Neural progenitor cell (in vitro differentiated cells): Measurements from ENCODE around the gene GARIN5A. TPM values are rescaled to one million over a fixed set of nuclear protein-coding genes. Genes with fewer than 3 reads are reported as not detected.

Experiments
- DNase-seq: peaks from one replicate; pipeline ENCODE4 v3.0.0-alpha.2; 2016; ENCODE audit warnings: low spot score
- H2AFZ ChIP-seq: fragments of 200-600 bp; sonication (generic); replicated peaks from 2 replicates; pipeline ENCODE4 v1.6.1; 2016; ENCODE audit warnings: antibody characterized with exemption
- H3F3A ChIP-seq: fragments of 200-600 bp; sonication (generic); 2 replicates; pipeline ENCODE4 v1.6.1; 2016; ENCODE audit warnings: antibody characterized with exemption, low read depth
- H3K27ac ChIP-seq: fragments of 200-600 bp; sonication (generic); 2 replicates; pipeline ENCODE4 v1.5.1; 2016; ENCODE audit warnings: mild to moderate bottlenecking
- H3K27me3 ChIP-seq: fragments of 200-600 bp; sonication (generic); 2 replicates; pipeline ENCODE4 v1.6.1; 2016; ENCODE audit warnings: mild to moderate bottlenecking, moderate library complexity
- H3K36me3 ChIP-seq: fragments of 200-600 bp; sonication (generic); 2 replicates; pipeline ENCODE4 v1.5.1; 2016
- H3K4me1 ChIP-seq: fragments of 200-600 bp; sonication (generic); 2 replicates; pipeline ENCODE4 v1.6.1; 2016; ENCODE audit warnings: mixed run types
- H3K4me2 ChIP-seq: fragments of 200-600 bp; sonication (generic); 2 replicates; pipeline ENCODE4 v1.6.1; 2016
- H3K4me3 ChIP-seq: fragments of 200-600 bp; sonication (generic); 2 replicates; pipeline ENCODE4 v1.5.1; 2016
- H3K79me2 ChIP-seq: fragments of 200-600 bp; sonication (generic); 2 replicates; pipeline ENCODE4 v1.6.1; 2016; ENCODE audit warnings: low read depth
- H3K9ac ChIP-seq: fragments of 200-600 bp; sonication (generic); 2 replicates; pipeline ENCODE4 v1.6.1; 2016
- H3K9me3 ChIP-seq: fragments of 200-600 bp; sonication (generic); 2 replicates; pipeline ENCODE4 v1.5.1; 2016; ENCODE audit warnings: low read depth
- H4K20me1 ChIP-seq: fragments of 200-600 bp; sonication (generic); 2 replicates; pipeline ENCODE4 v1.6.1; 2016; ENCODE audit warnings: low read depth
- H3K27ac Mint-ChIP-seq: 3 replicates; pipeline ENCODE4 v1.8.0; 2021; ENCODE audit warnings: mixed read lengths
- H3K27me3 Mint-ChIP-seq: 2 replicates; pipeline ENCODE4 v1.8.0; 2022; ENCODE audit warnings: low read depth, mild to moderate bottlenecking, inconsistent platforms, moderate library complexity, mixed read lengths; ENCODE audit not compliant: insufficient read depth
- H3K36me3 Mint-ChIP-seq: 3 replicates; pipeline ENCODE4 v1.8.0; 2021; ENCODE audit warnings: mixed read lengths
- H3K4me1 Mint-ChIP-seq: 3 replicates; pipeline ENCODE4 v1.8.0; 2021; ENCODE audit warnings: mixed read lengths
- H3K4me3 Mint-ChIP-seq: 3 replicates; pipeline ENCODE4 v1.8.0; 2021; ENCODE audit warnings: mild to moderate bottlenecking, moderate library complexity, mixed read lengths
- H3K9me3 Mint-ChIP-seq: 3 replicates; pipeline ENCODE4 v1.8.0; 2020; ENCODE audit warnings: mixed read lengths
- CTCF ChIP-seq: fragments of 200-600 bp; sonication (generic); IDR thresholded peaks from 2 replicates; pipeline ENCODE4 v1.5.1; 2017; ENCODE audit warnings: antibody characterized with exemption, mild to moderate bottlenecking
- EZH2 ChIP-seq: fragments of 200-600 bp; sonication (generic); IDR thresholded peaks from 2 replicates; pipeline ENCODE4 v1.6.1; 2017; ENCODE audit warnings: antibody characterized with exemption, mild to moderate bottlenecking, moderate library complexity
- EZH2phosphoT487 ChIP-seq: fragments of 200-600 bp; sonication (generic); IDR thresholded peaks from 2 replicates; pipeline ENCODE4 v1.6.1; 2017; ENCODE audit warnings: antibody characterized with exemption
- total RNA-seq: library from RNA; depleted of rRNA; stranded (reverse); fragments of >200 nt; gene quantifications from 2 replicates; pipeline ENCODE4 v1.2.3, GENCODE V29; 2015; ENCODE audit warnings: low replicate concordance

The GARIN5A gene
- total RNA-seq, 1 donor from 2014 or later, result 5.6 TPM

- Histone ChIP-seq H2AFZ (no peak overlapping the region), H3K27ac (no peak overlapping the region), H4K20me1 (peaks cover 3% of the 10 kb centered on the region), H3K4me3 (no peak overlapping the region), H3K36me3 (no peaks in the 10 kb centered on the region), H3K9me3 (no peaks in the 10 kb centered on the region), H3K4me2 (no peak overlapping the region), H3K27me3 (peaks cover 30% of the 10 kb centered on the region), H3K79me2 (no peaks in the 10 kb centered on the region), H3K9ac (no peak overlapping the region), H3K4me1 (peaks cover 7% of the 10 kb centered on the region), H3F3A (no peaks in the 10 kb centered on the region)
- H3K27ac Mint-ChIP-seq, result no peak overlapping the region
- no peak overlapping the region for H3K4me3 Mint-ChIP-seq
- TF ChIP-seq CTCF, result no peak
- TF ChIP-seq EZH2phosphoT487, result no peak
- no peak for TF ChIP-seq EZH2
- no peaks in the 10 kb centered on the region for H3K36me3 Mint-ChIP-seq
- peaks cover 12% of the 10 kb centered on the region for H3K4me1 Mint-ChIP-seq
- DNase-seq, result no peak
- peaks cover 17% of the 10 kb centered on the region for H3K27me3 Mint-ChIP-seq
- H3K9me3 Mint-ChIP-seq, result no peaks in the 10 kb centered on the region
These were observed 55.8 kb downstream of the GARIN5A start for GRCh38 chr19:50420808-50421207.

- Histone ChIP-seq H4K20me1 (peaks cover 6% of the 10 kb centered on the region), H3K9me3 (no peaks in the 10 kb centered on the region), H3F3A (no peaks in the 10 kb centered on the region), H3K4me2 (no peak overlapping the region), H3K79me2 (no peaks in the 10 kb centered on the region), H3K9ac (no peak overlapping the region), H3K27ac (no peak overlapping the region), H3K27me3 (peaks cover 30% of the 10 kb centered on the region), H3K36me3 (no peaks in the 10 kb centered on the region), H3K4me3 (no peak overlapping the region), H3K4me1 (peaks cover 7% of the 10 kb centered on the region), H2AFZ (no peak overlapping the region)
- Mint-ChIP-seq H3K4me1 (peaks cover 12% of the 10 kb centered on the region), H3K4me3 (no peak overlapping the region), H3K27me3 (peaks cover 17% of the 10 kb centered on the region), H3K9me3 (no peaks in the 10 kb centered on the region), H3K27ac (no peak overlapping the region), H3K36me3 (no peaks in the 10 kb centered on the region)
- TF ChIP-seq EZH2 (no peak), EZH2phosphoT487 (no peak), CTCF (no peak)
- DNase-seq, result no peak
These were observed 56.5 kb downstream of the GARIN5A start for GRCh38 chr19:50420127-50420526.

- TF ChIP-seq EZH2phosphoT487, result no peak
- no peak for TF ChIP-seq CTCF
- TF ChIP-seq EZH2, result no peak
- H3K36me3 ChIP-seq, result no peaks in the 10 kb centered on the region
- H3K27ac ChIP-seq, result no peak overlapping the region
- no peaks in the 10 kb centered on the region for H3K36me3 Mint-ChIP-seq
- no peaks in the 10 kb centered on the region for H3K9me3 Mint-ChIP-seq
- H2AFZ ChIP-seq, result no peak overlapping the region
- H3K9ac ChIP-seq, result no peak overlapping the region
- no peak overlapping the region for H3K4me3 Mint-ChIP-seq
- H3K9me3 ChIP-seq, result no peaks in the 10 kb centered on the region
- no peaks in the 10 kb centered on the region for H3F3A ChIP-seq
- peaks cover 17% of the 10 kb centered on the region for H3K27me3 Mint-ChIP-seq
- H4K20me1 ChIP-seq, result peaks cover 9% of the 10 kb centered on the region
- peak overlapping the region; percentile 79 for H3K4me2 ChIP-seq
- H3K4me3 ChIP-seq, result no peak overlapping the region
- no peak for DNase-seq
- H3K27me3 ChIP-seq, result peaks cover 30% of the 10 kb centered on the region
- H3K4me1 Mint-ChIP-seq, result peaks cover 12% of the 10 kb centered on the region
- H3K27ac Mint-ChIP-seq, result no peak overlapping the region
- peaks cover 7% of the 10 kb centered on the region for H3K4me1 ChIP-seq
- no peaks in the 10 kb centered on the region for H3K79me2 ChIP-seq
These were observed 57.0 kb downstream of the GARIN5A start for GRCh38 chr19:50419580-50420035.
